Fibroblast of mammary gland (primary cell): ENCODE data around the gene CPEB2.

Source experiments
- DNase-seq: peaks from one replicate; pipeline ENCODE4 v3.0.0-alpha.2; 2010; ENCODE audit warnings: low read depth
- H3K4me3 ChIP-seq: 2 replicates; pipeline ENCODE4 v1.5.1; 2011; ENCODE audit warnings: low read depth, mild to moderate bottlenecking, low read length, moderate library complexity; ENCODE audit not compliant: control insufficient read depth
- CTCF ChIP-seq: conservative IDR thresholded peaks from 2 replicates; pipeline ENCODE4 v1.5.1; 2011; ENCODE audit warnings: low read depth, low read length, inconsistent platforms; ENCODE audit not compliant: control insufficient read depth, insufficient read depth

Gene CPEB2

GRCh38 chr4:15001869-15002658, at the start of gene CPEB2:
CPEB2 (plus strand) TSS chr4:15002481; CDS start chr4:15002674, 193 bp downstream.
- DNase-seq = peak; percentile 94
- H3K4me3 ChIP-seq = peak within 1 kb of the TSS; percentile 77
- TF ChIP-seq CTCF = no peak

GRCh38 chr4:14958436-14958835, 43.8 kb upstream of the CPEB2 start:
- no peak for TF ChIP-seq CTCF
- DNase-seq = no peak
- H3K4me3 ChIP-seq = no peak overlapping the region

GRCh38 chr4:14961292-14961691, 41.0 kb upstream of the CPEB2 start:
- no peak overlapping the region for H3K4me3 ChIP-seq
- TF ChIP-seq CTCF = no peak
- no peak for DNase-seq

GRCh38 chr4:14965071-14965470, 37.2 kb upstream of the CPEB2 start:
- no peak for TF ChIP-seq CTCF
- DNase-seq = no peak
- H3K4me3 ChIP-seq = no peak overlapping the region

DNA sequence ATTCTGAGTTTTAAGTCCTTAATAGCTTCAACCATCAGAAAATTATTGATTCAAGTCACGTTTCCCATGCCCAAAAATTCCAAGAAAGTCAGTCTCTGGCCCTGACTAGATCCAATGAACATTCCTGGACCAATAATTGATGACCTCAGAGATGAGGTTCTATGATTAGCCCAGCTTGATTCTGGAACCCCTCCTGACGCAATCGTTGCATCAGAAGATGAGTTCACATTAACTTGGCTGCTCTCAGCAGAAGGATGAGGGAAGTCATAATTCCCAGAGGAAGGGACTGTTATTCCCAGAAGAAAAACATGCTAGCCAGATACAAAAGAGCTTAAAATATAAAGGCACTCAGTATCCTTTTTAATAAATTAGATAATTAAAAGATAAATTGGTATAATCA, 34.3 kb upstream of the CPEB2 start:
- TF ChIP-seq CTCF = no peak
- peak; percentile 61 for DNase-seq
- H3K4me3 ChIP-seq = no peak overlapping the region

DNA sequence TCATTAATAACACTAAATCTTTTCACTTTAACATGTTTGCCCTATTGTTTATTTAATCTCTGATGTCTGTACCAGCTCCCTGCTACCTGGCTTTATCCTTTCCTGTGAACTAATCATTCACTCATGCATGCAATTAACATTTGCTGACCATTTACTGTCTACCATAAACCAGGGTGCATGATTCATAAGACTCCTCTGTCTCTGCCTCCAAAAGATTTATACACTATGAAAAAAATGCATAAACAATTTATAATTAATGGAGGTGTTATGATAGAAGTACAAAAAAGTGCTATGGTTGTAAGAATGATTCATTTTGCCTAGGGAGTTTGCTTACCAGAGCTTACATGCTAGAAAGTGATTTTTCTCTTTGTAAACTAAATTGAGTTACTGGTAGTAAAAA, 24.5 kb upstream of the CPEB2 start:
- DNase-seq = no peak
- H3K4me3 ChIP-seq = no peak overlapping the region
- TF ChIP-seq CTCF = no peak
